Epithelial cell of proximal tubule (primary cell): ENCODE measurements around the gene ZNF462. TPM values are rescaled to one million over a fixed set of nuclear protein-coding genes. Genes with fewer than 3 reads are reported as not detected.

ENCODE experiments used
- DNase-seq: peaks from one replicate; pipeline ENCODE4 v3.0.0-alpha.2; 2011; ENCODE audit warnings: low read depth
- H3K4me3 ChIP-seq: 2 replicates; pipeline ENCODE4 v1.5.1; 2011; ENCODE audit warnings: low read depth, mild to moderate bottlenecking, low read length
- total RNA-seq: library from RNA; depleted of rRNA; stranded (reverse); fragments of >200 nt; gene quantifications from 2 replicates; pipeline ENCODE4 v1.2.3, GENCODE V29; 2015
- TF ChIP-seq, protein P1 (sequence below): conservative IDR thresholded peaks from 2 replicates; pipeline ENCODE4 v1.5.1; 2012; ENCODE audit warnings: low read depth, mild to moderate bottlenecking, low read length

Gene ZNF462
- total RNA-seq, 1 donor from 2014 or later = 22.1 TPM

DNA sequence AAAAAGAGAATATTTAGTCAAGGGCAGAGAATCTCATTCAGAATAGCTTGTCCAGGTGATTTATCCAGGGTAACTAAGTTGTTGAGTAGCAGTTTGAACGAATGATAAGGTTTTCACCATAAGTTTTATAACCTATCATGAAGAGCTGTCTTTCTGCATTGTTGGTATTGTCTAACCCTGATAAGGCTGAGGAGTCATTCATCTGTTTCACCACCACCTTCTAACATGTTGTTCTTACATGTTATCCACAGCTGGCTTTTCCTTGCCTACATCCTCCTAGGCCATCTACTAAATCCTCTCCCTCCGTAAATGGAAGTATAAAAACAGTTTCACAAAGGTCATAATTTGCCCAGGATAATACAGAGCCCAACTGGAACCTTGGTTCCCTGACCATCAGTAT, 24.1 kb downstream of the ZNF462 start:
- no peak overlapping the region for H3K4me3 ChIP-seq
- TF ChIP-seq, protein P1, sequence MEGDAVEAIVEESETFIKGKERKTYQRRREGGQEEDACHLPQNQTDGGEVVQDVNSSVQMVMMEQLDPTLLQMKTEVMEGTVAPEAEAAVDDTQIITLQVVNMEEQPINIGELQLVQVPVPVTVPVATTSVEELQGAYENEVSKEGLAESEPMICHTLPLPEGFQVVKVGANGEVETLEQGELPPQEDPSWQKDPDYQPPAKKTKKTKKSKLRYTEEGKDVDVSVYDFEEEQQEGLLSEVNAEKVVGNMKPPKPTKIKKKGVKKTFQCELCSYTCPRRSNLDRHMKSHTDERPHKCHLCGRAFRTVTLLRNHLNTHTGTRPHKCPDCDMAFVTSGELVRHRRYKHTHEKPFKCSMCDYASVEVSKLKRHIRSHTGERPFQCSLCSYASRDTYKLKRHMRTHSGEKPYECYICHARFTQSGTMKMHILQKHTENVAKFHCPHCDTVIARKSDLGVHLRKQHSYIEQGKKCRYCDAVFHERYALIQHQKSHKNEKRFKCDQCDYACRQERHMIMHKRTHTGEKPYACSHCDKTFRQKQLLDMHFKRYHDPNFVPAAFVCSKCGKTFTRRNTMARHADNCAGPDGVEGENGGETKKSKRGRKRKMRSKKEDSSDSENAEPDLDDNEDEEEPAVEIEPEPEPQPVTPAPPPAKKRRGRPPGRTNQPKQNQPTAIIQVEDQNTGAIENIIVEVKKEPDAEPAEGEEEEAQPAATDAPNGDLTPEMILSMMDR = no peak
- no peak for DNase-seq

DNA sequence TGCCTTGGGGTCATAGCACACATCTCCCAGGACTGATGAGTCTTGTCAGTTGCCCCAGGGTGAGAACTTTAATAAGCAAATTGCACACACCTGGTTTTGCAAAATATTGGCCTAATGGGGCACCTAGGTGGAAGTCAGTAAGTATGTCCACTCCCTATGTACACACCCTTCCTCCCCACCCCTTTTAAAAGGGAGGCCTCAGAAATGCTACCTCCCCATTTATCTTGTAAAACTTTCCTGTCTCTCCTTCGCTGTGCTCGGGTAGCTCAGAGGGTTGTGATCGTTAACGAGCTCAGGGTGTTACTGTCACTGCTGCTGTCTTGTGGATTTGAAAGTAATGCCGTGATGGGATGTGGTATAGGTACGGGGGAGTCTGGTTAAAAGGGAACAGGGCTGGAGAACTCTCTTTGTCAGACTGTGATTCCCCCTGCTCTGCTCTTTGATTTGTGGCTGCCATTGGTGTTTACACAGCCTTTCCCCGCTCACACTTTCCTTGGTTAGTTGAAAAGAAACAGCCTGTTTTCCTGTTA, 26.2 kb downstream of the ZNF462 start:
- no peak overlapping the region for H3K4me3 ChIP-seq
- TF ChIP-seq, protein P1 = no peak
- DNase-seq = no peak

DNA sequence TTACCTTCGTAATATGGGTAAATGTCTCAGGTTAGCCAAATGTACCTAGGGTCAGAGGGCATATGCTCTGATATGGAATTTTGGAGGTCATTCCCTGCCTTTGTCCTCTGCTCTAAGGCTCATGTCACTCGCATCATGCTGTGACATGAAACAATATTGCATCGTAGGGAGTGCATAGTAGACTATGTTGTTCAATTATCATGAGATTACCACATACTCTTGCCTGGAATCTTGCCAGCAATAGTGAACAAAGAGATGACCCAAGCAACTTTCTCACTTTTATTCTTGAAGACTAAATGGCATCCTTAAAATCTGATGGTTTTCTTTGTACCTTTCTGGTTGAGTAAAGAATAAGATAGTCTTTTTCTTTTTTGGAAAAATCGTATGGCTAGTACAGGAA, 27.6 kb downstream of the ZNF462 start:
- DNase-seq = no peak
- H3K4me3 ChIP-seq = no peak overlapping the region
- TF ChIP-seq, protein P1 = no peak

DNA sequence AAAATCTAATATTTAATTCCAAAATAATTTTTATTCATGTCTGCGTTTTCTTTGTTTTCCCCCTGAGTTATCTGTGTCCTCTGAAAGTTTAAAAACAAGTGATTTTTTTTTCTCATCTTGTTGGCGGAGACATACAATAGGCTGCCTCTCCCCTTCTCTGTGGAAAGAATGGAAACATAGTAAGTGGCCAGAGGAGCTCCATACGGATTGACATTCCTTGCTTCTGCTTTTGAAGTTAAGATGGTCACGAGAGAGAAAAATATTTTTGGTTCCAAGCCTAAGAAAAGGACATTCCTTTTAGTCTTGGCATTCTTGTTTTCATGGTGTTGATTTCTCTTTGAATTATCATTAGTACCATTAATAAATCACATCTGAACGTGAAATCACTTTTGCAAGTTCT, 28.3 kb downstream of the ZNF462 start:
- TF ChIP-seq, protein P1 = no peak
- no peak for DNase-seq

DNA sequence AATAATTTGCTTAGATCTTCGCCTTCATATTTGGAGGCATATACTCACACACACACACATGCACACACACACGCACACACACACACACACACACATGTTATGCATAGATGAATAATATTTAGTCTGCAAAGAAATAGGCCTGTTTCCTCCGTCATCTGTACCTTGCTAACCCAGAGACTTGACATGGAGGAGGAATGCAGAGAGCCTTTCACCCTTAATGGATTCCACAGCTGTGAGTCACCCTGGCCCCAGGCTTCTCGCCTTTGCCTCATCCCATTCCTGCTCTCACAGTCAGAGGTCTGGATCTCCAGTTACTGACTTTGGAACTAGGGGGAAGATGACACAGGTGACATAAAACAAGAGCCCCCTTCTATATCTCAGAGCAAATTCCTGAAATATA, 29.7 kb downstream of the ZNF462 start:
- no peak overlapping the region for H3K4me3 ChIP-seq
- DNase-seq = peak; percentile 94
- TF ChIP-seq, protein P1 = no peak

More for the DNA sequence above, 28.3 kb downstream of the ZNF462 start:
- no peak overlapping the region for H3K4me3 ChIP-seq

DNA sequence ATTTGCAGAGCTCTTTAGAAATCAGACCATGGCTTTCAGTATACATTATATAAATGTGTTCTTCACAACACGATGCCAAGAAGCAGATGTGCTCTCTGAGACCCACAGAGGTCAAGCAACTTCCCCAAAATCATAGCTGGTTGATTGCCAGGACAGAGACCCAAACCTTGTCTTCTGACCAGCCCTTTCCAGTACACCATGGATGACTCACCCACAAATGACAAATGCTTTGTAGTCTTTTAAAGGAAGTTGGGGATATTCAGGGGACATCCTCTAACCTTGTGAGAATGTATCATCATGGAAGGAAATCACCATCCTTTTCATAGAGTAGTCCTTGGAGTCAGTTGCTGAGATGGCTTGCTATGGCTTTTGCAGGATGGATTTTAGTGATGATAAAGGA, 30.1 kb downstream of the ZNF462 start:
- peak; percentile 73 for DNase-seq
- TF ChIP-seq, protein P1 = no peak

DNA sequence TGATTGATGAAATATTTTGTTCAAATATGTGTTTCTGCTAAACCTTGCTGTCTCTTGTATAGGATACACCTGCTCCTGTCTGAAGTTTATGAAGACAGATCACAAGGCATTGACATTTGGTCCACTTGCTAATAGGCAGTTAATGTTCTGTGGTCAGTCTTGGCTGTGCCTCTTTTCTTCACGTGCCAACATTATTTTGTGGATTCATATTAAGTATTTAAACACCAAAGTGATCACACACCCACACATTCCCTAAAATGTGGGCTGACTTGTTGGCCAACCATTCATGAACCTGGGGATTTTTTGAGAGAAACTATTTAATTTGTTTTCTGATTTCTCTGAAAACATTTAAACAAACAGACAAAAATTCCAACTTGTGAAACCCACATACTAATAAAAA, 33.7 kb downstream of the ZNF462 start:
- no peak overlapping the region for H3K4me3 ChIP-seq
- DNase-seq = no peak
- TF ChIP-seq, protein P1 = no peak

More for the DNA sequence above, 30.1 kb downstream of the ZNF462 start:
- H3K4me3 ChIP-seq = no peak overlapping the region
